SK-N-SH (cell line): ENCODE results near the gene CDK14.

ENCODE experiments used
- CTCF ChIP-seq: fragments of 200-600 bp; sonication (generic); IDR thresholded peaks from 2 replicates; pipeline ENCODE4 v1.6.1; 2017; ENCODE audit warnings: antibody characterized with exemption, mild to moderate bottlenecking, moderate library complexity
- EP300 ChIP-seq, 2 experiments: IDR thresholded peaks; 2 replicates each; pipeline versions ENCODE4 v1.4.0 to v1.6.1; 2012; ENCODE audit warnings: borderline replicate concordance in 1 of 2, low read depth in 1 of 2, low read length in 1 of 2
- EZH2phosphoT487 ChIP-seq: fragments of 200-600 bp; sonication (generic); IDR thresholded peaks from 2 replicates; pipeline ENCODE4 v1.6.1; 2017; ENCODE audit warnings: low read depth, mixed run types, mild to moderate bottlenecking, antibody characterized with exemption, moderate library complexity, borderline replicate concordance
- FOXM1 ChIP-seq: IDR thresholded peaks from 2 replicates; pipeline ENCODE4 v1.4.0; 2012; ENCODE audit warnings: low read depth, mild to moderate bottlenecking
- GABPA ChIP-seq: IDR thresholded peaks from 2 replicates; pipeline ENCODE4 v1.4.0; 2012; ENCODE audit warnings: low read depth, mild to moderate bottlenecking
- JUND ChIP-seq: IDR thresholded peaks from 2 replicates; pipeline ENCODE4 v1.4.0; 2012
- MAX ChIP-seq: IDR thresholded peaks from 2 replicates; pipeline ENCODE4 v1.4.0; 2012; ENCODE audit warnings: low read depth
- MXI1 ChIP-seq: IDR thresholded peaks from 2 replicates; pipeline ENCODE4 v1.6.1; 2012; ENCODE audit warnings: mild to moderate bottlenecking, low read depth, low read length, improper control_type of control experiment
- NFIC ChIP-seq: IDR thresholded peaks from 2 replicates; pipeline ENCODE4 v1.4.0; 2012; ENCODE audit warnings: borderline replicate concordance
- REST ChIP-seq: IDR thresholded peaks from 2 replicates; pipeline ENCODE4 v1.6.1; 2012; ENCODE audit warnings: mild to moderate bottlenecking, low read depth, low read length, moderate library complexity
- RXRA ChIP-seq: IDR thresholded peaks from 2 replicates; pipeline ENCODE4 v1.4.0; 2012; ENCODE audit warnings: low read depth, mild to moderate bottlenecking, borderline replicate concordance
- TAF1 ChIP-seq: IDR thresholded peaks from 2 replicates; pipeline ENCODE4 v1.6.1; 2012; ENCODE audit warnings: low read depth, mild to moderate bottlenecking, low read length, moderate library complexity, borderline replicate concordance
- TCF12 ChIP-seq: IDR thresholded peaks from 2 replicates; pipeline ENCODE4 v1.4.0; 2012
- TF ChIP-seq, protein P1 (sequence below): IDR thresholded peaks from 2 replicates; pipeline ENCODE4; 2012

GRCh38 chr7:90853205-90853604 is 257.1 kb downstream of the CDK14 start:
- TF ChIP-seq CTCF (no peak), GABPA (no peak), EZH2phosphoT487 (no peak), FOXM1 (no peak), JUND (no peak), RXRA (no peak), MXI1 (no peak), MAX (no peak), EP300 (IDR thresholded peaks at IDR 0.05; ENCODE audit: borderline replicate concordance in 1 of 2, low read depth in 1 of 2, low read length in 1 of 2) (no peak), REST (no peak), NFIC (no peak), TAF1 (no peak), TCF12 (no peak)
- TF ChIP-seq, protein P1, sequence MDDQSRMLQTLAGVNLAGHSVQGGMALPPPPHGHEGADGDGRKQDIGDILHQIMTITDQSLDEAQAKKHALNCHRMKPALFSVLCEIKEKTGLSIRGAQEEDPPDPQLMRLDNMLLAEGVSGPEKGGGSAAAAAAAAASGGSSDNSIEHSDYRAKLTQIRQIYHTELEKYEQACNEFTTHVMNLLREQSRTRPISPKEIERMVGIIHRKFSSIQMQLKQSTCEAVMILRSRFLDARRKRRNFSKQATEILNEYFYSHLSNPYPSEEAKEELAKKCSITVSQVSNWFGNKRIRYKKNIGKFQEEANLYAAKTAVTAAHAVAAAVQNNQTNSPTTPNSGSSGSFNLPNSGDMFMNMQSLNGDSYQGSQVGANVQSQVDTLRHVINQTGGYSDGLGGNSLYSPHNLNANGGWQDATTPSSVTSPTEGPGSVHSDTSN: no peak
